Prostate gland (tissue), 2 donors: ENCODE data around the gene NDST4. TPM values are rescaled to one million over a fixed set of nuclear protein-coding genes. Genes with fewer than 3 reads are reported as not detected.

Experiments used
- DNase-seq: peaks from one replicate; pipeline ENCODE4 v3.0.0-alpha.2; 2019; ENCODE audit warnings: low spot score
- H3K27ac ChIP-seq, 2 donors: fragments of 200-600 bp; sonication (generic); 2 replicates each; pipeline ENCODE4 v1.5.1; 2017 to 2019
- H3K27me3 ChIP-seq: fragments of 200-600 bp; sonication (generic); replicated peaks from 2 replicates; pipeline ENCODE4 v1.5.1; 2019; ENCODE audit not compliant: insufficient read depth
- H3K36me3 ChIP-seq, 2 donors: fragments of 200-600 bp; sonication (generic); 1 replicate in 1 of 2; 2 replicates in 1 of 2; pipeline versions ENCODE4 v1.5.1 to v1.8.1; 2017 to 2019
- H3K4me1 ChIP-seq: fragments of 200-600 bp; sonication (generic); replicated peaks from 2 replicates; pipeline ENCODE4 v1.5.1; 2019
- H3K4me3 ChIP-seq, 2 donors: fragments of 200-600 bp; sonication (generic); 2 replicates each; pipeline ENCODE4 v1.5.1; 2017 to 2019
- H3K9me3 ChIP-seq: fragments of 200-600 bp; sonication (generic); 2 replicates; pipeline ENCODE4 v1.5.1; 2017
- CTCF ChIP-seq, 4 experiments: fragments of 200-600 bp in 2 of 4; fragments of 450-650 bp in 2 of 4; sonication (generic) in 2 of 4; IDR thresholded peaks; 1 replicate in 3 of 4; 2 replicates in 1 of 4; pipeline ENCODE4 v1.5.1; 2016 to 2019; ENCODE audit warnings: antibody characterized with exemption in 4 of 4, mild to moderate bottlenecking in 2 of 4, moderate library complexity in 2 of 4
- POLR2A ChIP-seq: fragments of 450-650 bp; IDR thresholded peaks from one replicate; pipeline ENCODE4 v1.6.1; 2016; ENCODE audit warnings: antibody characterized with exemption, mild to moderate bottlenecking
- POLR2AphosphoS5 ChIP-seq: sonication (generic); formaldehyde crosslinking; IDR thresholded peaks from one replicate; pipeline ENCODE4 v1.6.1; 2017; ENCODE audit warnings: antibody characterized with exemption
- WGBS: methylation state at CpG from one replicate; pipeline ENCODE4 v1.1.5; 2018; 5-methylcytosine and 5-hydroxymethylcytosine counted together
- intact Hi-C: fragments of 100-400 bp; cut with DNase I; formaldehyde crosslinking; loops from one replicate; pipeline ENCODE4 v1.14.2; 2022
- total RNA-seq, 2 donors: library from RNA; depleted of rRNA; stranded (reverse); fragments of >200 nt; gene quantifications; one replicate each; pipeline ENCODE4 v1.1.0, GENCODE V29; 2016

NDST4 gene
- total RNA-seq, 2 donors from 2014 or later, result 0.14 to 1.8 TPM

DNA sequence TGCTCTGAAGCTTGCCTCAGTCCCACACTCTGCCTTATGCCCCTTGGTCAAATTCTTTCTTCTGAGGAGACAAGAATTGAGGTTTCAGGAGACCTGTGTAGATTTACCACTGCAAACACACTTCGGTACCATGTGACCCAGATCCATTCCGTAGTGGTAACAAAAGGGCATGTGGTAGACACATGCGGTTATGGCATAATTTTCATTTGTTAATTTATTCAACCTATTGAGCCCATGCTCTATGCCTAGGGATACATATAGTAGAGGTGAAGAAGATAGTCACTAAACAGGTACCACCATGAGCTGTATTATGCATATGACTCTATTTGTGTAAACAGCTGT is 190.9 kb downstream of the NDST4 start:
- DNase-seq, result no peak
- Histone ChIP-seq H3K36me3 (no peaks in the 10 kb centered on the region), H3K9me3 (no peaks in the 10 kb centered on the region), H3K4me3 (no peak overlapping the region), H3K27ac (no peak overlapping the region), H3K4me1 (no peaks in the 10 kb centered on the region), H3K27me3 (no peaks in the 10 kb centered on the region)
- 91% methylated on average over 3 of the region's 3 CpGs for WGBS
- intact Hi-C loops, result no loop called here
- TF ChIP-seq POLR2AphosphoS5 (no peak), POLR2A (no peak), CTCF (IDR thresholded peaks at IDR 0.05) (no peak)

DNA sequence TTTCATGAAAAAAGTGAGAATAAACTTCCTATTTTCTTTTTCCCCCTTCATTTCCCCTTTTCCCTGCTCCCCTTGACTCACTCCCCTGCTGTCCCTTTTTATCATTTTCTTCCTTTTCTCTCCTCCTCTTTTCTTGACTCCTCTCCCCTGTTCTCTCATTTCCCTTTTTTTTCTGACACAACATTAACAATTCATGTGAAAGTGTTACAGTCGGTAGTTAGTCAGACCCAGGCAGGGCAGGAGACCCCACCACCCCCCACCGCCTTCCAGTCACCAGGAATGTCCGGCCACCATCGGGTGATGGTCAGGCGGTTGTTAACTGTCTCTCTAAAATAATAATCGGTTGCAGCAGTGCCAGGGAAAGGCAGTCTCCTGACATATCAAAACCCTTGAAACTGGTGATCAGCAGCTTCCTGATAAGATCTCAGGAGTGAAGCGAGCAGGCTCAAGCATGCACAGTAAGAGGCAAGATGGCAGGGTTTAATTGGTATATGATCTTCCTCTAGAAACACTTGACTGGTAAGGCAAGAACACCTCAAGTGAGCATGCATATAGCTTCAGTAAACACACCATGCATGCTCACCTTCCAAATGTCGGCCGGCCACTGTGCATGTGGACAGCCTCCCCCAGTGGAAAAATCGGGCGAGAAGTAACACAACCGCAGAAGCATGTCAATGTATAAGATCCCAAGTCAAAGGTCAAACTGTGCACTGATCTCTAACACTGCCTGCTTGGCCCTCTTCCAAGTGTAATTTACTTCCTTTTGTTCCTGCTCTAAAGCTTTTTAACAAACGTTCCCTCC is 191.4 kb downstream of the NDST4 start:
- Histone ChIP-seq H3K27ac (no peak overlapping the region), H3K4me1 (no peaks in the 10 kb centered on the region), H3K36me3 (no peaks in the 10 kb centered on the region), H3K9me3 (no peaks in the 10 kb centered on the region), H3K27me3 (no peaks in the 10 kb centered on the region), H3K4me3 (no peak overlapping the region)
- intact Hi-C loops, result no loop called here
- TF ChIP-seq POLR2A, result no peak
- DNase-seq, result no peak
- WGBS, result 56% methylated on average over 13 of the region's 13 CpGs

DNA sequence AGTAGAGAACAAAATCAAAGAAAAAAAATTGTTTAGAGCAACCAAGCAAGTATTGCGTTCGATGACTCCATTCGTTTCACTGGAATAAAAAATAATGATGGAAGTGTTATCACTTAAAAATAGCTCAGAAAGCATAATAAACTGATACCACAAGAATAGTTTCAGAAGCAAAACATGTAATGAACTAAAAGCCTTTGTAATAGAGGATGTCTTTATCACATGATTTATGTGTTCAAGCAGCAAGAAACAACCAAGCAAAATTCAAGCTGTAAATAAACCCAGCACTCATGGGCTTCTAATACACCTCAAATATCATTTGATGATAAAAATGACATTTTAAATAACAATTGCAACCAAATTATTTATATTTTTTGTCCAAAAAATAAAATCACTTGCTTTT is 192.2 kb downstream of the NDST4 start:
- Histone ChIP-seq H3K4me3 (no peak overlapping the region), H3K36me3 (no peaks in the 10 kb centered on the region), H3K4me1 (no peaks in the 10 kb centered on the region), H3K9me3 (no peaks in the 10 kb centered on the region), H3K27ac (no peak overlapping the region), H3K27me3 (no peaks in the 10 kb centered on the region)
- no peak for TF ChIP-seq CTCF (IDR thresholded peaks at IDR 0.05)
- no peak for TF ChIP-seq POLR2AphosphoS5
- no peak for TF ChIP-seq POLR2A
- DNase-seq, result no peak
- intact Hi-C loops, result no loop called here
- 45% methylated on average over 3 of the region's 3 CpGs for WGBS

DNA sequence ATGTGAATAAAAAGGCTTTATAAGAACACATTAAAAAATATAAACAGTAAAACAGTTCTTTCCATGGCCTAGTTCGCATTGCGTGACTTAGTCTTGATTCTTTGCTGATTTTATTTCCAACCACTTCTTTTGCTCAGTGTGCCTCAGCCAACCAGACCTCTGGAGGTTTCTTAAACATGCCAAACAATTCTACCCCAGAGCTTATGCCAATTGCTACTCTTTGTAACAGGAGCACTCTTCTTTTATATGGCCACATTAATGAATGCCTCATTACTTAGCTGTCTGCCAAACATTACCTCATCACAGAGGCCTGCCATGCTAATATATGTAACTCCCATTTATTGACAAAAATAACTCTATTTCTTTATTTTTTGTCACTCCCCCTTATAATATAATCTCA is 202.3 kb downstream of the NDST4 start:
- Histone ChIP-seq H3K9me3 (no peaks in the 10 kb centered on the region), H3K27ac (no peak overlapping the region), H3K36me3 (no peaks in the 10 kb centered on the region), H3K4me3 (no peak overlapping the region), H3K4me1 (no peaks in the 10 kb centered on the region), H3K27me3 (no peaks in the 10 kb centered on the region)
- TF ChIP-seq POLR2A, result no peak
- no peak for TF ChIP-seq CTCF (IDR thresholded peaks at IDR 0.05)
- no peak for TF ChIP-seq POLR2AphosphoS5
- intact Hi-C loops, result no loop called here
- DNase-seq, result no peak
- 77% methylated on average over 2 of the region's 2 CpGs for WGBS

GRCh38 chr4:114907568-114907967 is 205.9 kb downstream of the NDST4 start:
- DNase-seq, result no peak
- H3K27ac ChIP-seq, result no peak overlapping the region
- H3K9me3 ChIP-seq, result no peaks in the 10 kb centered on the region
- intact Hi-C loops, result no loop called here
- TF ChIP-seq POLR2A (no peak), CTCF (IDR thresholded peaks at IDR 0.05) (no peak), POLR2AphosphoS5 (no peak)
- 19% methylated on average over 2 of the region's 2 CpGs for WGBS
- H3K4me1 ChIP-seq, result no peaks in the 10 kb centered on the region
- H3K27me3 ChIP-seq, result no peaks in the 10 kb centered on the region
- H3K36me3 ChIP-seq, result no peaks in the 10 kb centered on the region
- no peak overlapping the region for H3K4me3 ChIP-seq
